Measurements from ENCODE around the gene PTPRE. TPM values are rescaled to one million over a fixed set of nuclear protein-coding genes. Genes with fewer than 3 reads are reported as not detected.

The PTPRE gene
- total and polyA plus RNA-seq, 2 donors, result 12.3 to 15.2 TPM

DNA sequence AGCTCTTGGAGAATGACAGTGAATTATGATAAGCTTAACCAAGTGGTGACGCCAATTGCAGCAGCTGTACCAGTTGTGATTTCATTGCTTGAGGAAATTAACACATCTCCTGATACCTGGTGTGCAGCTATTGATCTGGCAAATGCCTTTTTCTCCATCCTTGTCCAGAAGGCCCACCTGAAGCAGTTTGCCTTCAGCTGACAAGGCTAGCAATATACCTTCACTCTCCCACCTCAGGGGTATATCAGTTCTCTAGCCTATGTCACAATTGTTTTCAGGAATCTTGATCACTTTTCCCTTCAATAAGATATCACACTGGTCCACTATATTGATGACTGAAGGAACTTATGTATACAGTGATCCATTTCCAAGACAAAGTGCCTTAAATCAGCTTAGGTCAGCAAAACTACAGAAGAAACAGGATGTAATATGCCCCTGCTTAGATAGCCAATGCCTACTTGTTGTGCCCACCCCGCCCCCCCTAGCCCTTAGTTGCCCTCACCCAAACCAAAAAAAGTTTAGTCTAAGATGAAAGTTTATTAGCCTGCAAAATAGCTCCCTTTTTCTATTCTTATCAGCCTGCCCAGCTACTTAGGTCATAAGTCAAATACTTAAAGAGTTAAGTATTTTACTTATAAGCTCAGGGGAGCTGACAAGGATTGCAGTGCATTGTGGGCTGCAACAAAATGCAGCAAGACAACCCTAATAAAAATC, 45.1 kb downstream of the PTPRE start:
- no peaks in the 10 kb centered on the region for H3K36me3 ChIP-seq (ENCODE audit: control insufficient read depth in 2 of 2, insufficient read depth in 2 of 2, low read length in 1 of 2)
- no peaks in the 10 kb centered on the region for H3K27me3 ChIP-seq (ENCODE audit: control insufficient read depth in 2 of 2, insufficient read depth in 1 of 2, low read length in 1 of 2)
- H3K4me3 ChIP-seq (ENCODE audit: low read length in 2 of 2), result no peak overlapping the region
- WGBS, result 98% methylated on average over 2 of the region's 2 CpGs
- no peaks in the 10 kb centered on the region for H3K9me3 ChIP-seq (ENCODE audit: control insufficient read depth in 2 of 2, insufficient read depth in 1 of 2, low read length in 1 of 2)
- DNase-seq (ENCODE audit: low read depth in 6 of 9, low spot score in 9 of 9), result no peak
- no peak overlapping the region for H3K27ac ChIP-seq (ENCODE audit: low read depth in 1 of 2, low read length in 1 of 2)
- no peaks in the 10 kb centered on the region for H3K4me1 ChIP-seq (ENCODE audit: control insufficient read depth in 2 of 2, insufficient read depth in 2 of 2, low read length in 2 of 2)

DNA sequence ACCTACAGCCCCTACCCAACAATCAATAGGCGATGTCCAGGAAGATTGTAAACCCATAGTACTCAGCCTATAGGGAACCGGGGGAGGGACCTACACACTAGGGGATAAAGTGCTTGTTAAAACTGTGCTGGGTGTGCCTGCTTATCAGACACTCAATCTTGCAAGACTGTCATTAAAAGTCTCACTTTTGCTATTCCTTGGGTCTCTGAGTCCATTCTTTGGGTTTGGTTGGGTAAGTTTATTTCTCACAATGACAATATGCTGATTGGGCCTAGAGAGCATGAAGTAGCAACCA, 45.6 kb downstream of the PTPRE start:
- Histone ChIP-seq H3K27ac (ENCODE audit: low read depth in 1 of 2, low read length in 1 of 2) (no peak overlapping the region), H3K4me1 (ENCODE audit: control insufficient read depth in 2 of 2, insufficient read depth in 2 of 2, low read length in 2 of 2) (no peaks in the 10 kb centered on the region), H3K27me3 (ENCODE audit: control insufficient read depth in 2 of 2, insufficient read depth in 1 of 2, low read length in 1 of 2) (no peaks in the 10 kb centered on the region), H3K9me3 (ENCODE audit: control insufficient read depth in 2 of 2, insufficient read depth in 1 of 2, low read length in 1 of 2) (no peaks in the 10 kb centered on the region), H3K36me3 (ENCODE audit: control insufficient read depth in 2 of 2, insufficient read depth in 2 of 2, low read length in 1 of 2) (no peaks in the 10 kb centered on the region), H3K4me3 (ENCODE audit: low read length in 2 of 2) (no peak overlapping the region)
- DNase-seq (ENCODE audit: low read depth in 6 of 9, low spot score in 9 of 9), result no peak
- 72% methylated on average over 2 of the region's 2 CpGs for WGBS

DNA sequence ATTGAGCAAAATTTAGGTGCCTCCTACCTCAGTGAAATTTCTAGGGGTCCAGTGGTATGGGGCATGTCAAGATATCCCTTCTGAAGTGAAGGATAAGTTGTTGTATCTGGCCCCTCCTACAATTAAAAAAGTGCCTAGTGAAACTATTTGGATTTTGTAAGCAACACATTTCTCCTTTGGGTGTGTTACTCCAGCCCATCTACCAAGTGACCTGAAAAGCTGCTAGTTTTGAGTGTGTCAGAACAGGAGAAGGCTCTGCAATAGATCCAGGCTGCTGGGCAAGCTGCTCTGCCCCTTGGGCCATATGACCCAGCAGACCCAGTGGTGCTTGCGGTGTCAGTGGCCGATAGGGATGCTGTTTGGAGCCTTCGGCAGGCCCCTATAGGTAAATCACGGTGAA, 46.0 kb downstream of the PTPRE start:
- H3K27me3 ChIP-seq (ENCODE audit: control insufficient read depth in 2 of 2, insufficient read depth in 1 of 2, low read length in 1 of 2), result no peaks in the 10 kb centered on the region
- no peaks in the 10 kb centered on the region for H3K36me3 ChIP-seq (ENCODE audit: control insufficient read depth in 2 of 2, insufficient read depth in 2 of 2, low read length in 1 of 2)
- no peak overlapping the region for H3K4me3 ChIP-seq (ENCODE audit: low read length in 2 of 2)
- H3K27ac ChIP-seq (ENCODE audit: low read depth in 1 of 2, low read length in 1 of 2), result no peak overlapping the region
- WGBS, result 99% methylated on average over 4 of the region's 4 CpGs
- no peaks in the 10 kb centered on the region for H3K4me1 ChIP-seq (ENCODE audit: control insufficient read depth in 2 of 2, insufficient read depth in 2 of 2, low read length in 2 of 2)
- DNase-seq (ENCODE audit: low read depth in 6 of 9, low spot score in 9 of 9), result no peak
- H3K9me3 ChIP-seq (ENCODE audit: control insufficient read depth in 2 of 2, insufficient read depth in 1 of 2, low read length in 1 of 2), result no peaks in the 10 kb centered on the region

DNA sequence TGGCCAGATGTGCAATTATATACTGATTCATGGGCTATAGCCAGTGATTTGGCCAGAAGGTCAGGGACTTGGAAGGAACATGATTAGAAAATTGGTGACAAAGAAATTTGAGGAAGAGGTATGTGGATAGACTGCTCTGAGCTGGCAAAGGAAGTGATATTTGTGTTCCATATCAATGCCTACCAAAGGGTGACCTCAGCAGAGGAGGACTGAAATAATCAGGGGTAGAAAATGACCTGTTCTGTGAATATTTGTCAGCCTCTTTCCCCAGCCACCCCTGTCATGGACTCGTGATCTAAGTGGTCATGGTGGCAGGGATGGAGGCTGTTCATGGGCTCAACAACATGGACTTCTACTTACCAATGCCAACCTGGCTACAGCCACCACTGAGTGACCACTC, 47.0 kb downstream of the PTPRE start:
- no peak overlapping the region for H3K4me3 ChIP-seq (ENCODE audit: low read length in 2 of 2)
- no peaks in the 10 kb centered on the region for H3K36me3 ChIP-seq (ENCODE audit: control insufficient read depth in 2 of 2, insufficient read depth in 2 of 2, low read length in 1 of 2)
- no peaks in the 10 kb centered on the region for H3K4me1 ChIP-seq (ENCODE audit: control insufficient read depth in 2 of 2, insufficient read depth in 2 of 2, low read length in 2 of 2)
- 96% methylated on average over 1 of the region's 1 CpG for WGBS
- H3K27ac ChIP-seq (ENCODE audit: low read depth in 1 of 2, low read length in 1 of 2), result no peak overlapping the region
- H3K9me3 ChIP-seq (ENCODE audit: control insufficient read depth in 2 of 2, insufficient read depth in 1 of 2, low read length in 1 of 2), result no peaks in the 10 kb centered on the region
- no peak for DNase-seq (ENCODE audit: low read depth in 6 of 9, low spot score in 9 of 9)
- H3K27me3 ChIP-seq (ENCODE audit: control insufficient read depth in 2 of 2, insufficient read depth in 1 of 2, low read length in 1 of 2), result no peaks in the 10 kb centered on the region

DNA sequence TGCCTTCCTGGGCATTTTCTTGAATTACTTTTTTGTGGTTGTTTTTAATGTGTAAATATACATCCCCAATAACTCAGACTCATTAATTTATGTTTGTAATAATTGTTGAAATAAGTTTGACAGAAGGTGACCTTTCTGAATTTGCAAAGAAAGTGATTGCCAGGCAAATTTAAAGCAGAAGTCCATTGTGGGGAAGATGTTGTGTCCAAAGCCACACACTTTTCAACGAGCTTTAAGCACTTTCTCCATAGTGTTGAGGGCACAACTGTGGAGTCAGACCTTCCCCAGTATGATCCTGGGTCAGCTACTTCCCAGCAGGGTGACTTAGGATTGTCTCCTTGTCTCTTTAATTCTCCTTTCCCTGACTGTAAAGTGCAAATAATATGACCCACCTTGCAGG, 52.5 kb downstream of the PTPRE start:
- Histone ChIP-seq H3K9me3 (ENCODE audit: control insufficient read depth in 2 of 2, insufficient read depth in 1 of 2, low read length in 1 of 2) (no peaks in the 10 kb centered on the region), H3K27ac (ENCODE audit: low read depth in 1 of 2, low read length in 1 of 2) (no peak overlapping the region), H3K4me3 (ENCODE audit: low read length in 2 of 2) (no peak overlapping the region), H3K4me1 (ENCODE audit: control insufficient read depth in 2 of 2, insufficient read depth in 2 of 2, low read length in 2 of 2) (no peaks in the 10 kb centered on the region), H3K36me3 (ENCODE audit: control insufficient read depth in 2 of 2, insufficient read depth in 2 of 2, low read length in 1 of 2) (no peaks in the 10 kb centered on the region), H3K27me3 (ENCODE audit: control insufficient read depth in 2 of 2, insufficient read depth in 1 of 2, low read length in 1 of 2) (no peaks in the 10 kb centered on the region)
- 81% methylated on average over 1 of the region's 1 CpG for WGBS
- DNase-seq (ENCODE audit: low read depth in 6 of 9, low spot score in 9 of 9), result no peak

DNA sequence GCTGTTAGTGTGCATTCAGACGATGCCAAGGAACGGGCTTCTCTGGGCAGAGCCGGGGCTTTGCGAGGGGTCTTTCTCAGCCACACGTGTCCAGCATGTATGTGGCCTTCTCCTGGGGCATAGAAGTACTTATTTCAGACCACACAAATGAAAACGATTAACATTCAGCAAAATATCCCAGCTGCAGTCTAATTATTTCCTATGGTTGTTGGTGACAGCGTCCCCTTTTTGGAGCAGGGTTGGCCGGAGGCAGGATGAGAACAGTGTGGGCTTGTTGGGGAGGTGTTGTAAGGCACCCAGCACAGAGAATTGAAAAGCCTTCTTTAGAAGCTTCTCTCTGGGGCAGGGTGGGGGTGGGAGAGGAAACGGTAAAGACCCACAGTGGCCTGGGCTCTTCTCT, 54.2 kb downstream of the PTPRE start:
- Histone ChIP-seq H3K9me3 (ENCODE audit: control insufficient read depth in 2 of 2, insufficient read depth in 1 of 2, low read length in 1 of 2) (no peaks in the 10 kb centered on the region), H3K4me1 (ENCODE audit: control insufficient read depth in 2 of 2, insufficient read depth in 2 of 2, low read length in 2 of 2) (no peaks in the 10 kb centered on the region), H3K27ac (ENCODE audit: low read depth in 1 of 2, low read length in 1 of 2) (no peak overlapping the region), H3K36me3 (ENCODE audit: control insufficient read depth in 2 of 2, insufficient read depth in 2 of 2, low read length in 1 of 2) (no peaks in the 10 kb centered on the region), H3K27me3 (ENCODE audit: control insufficient read depth in 2 of 2, insufficient read depth in 1 of 2, low read length in 1 of 2) (no peaks in the 10 kb centered on the region), H3K4me3 (ENCODE audit: low read length in 2 of 2) (no peak overlapping the region)
- no peak for DNase-seq (ENCODE audit: low read depth in 6 of 9, low spot score in 9 of 9)
- 82% methylated on average over 9 of the region's 9 CpGs for WGBS

DNA sequence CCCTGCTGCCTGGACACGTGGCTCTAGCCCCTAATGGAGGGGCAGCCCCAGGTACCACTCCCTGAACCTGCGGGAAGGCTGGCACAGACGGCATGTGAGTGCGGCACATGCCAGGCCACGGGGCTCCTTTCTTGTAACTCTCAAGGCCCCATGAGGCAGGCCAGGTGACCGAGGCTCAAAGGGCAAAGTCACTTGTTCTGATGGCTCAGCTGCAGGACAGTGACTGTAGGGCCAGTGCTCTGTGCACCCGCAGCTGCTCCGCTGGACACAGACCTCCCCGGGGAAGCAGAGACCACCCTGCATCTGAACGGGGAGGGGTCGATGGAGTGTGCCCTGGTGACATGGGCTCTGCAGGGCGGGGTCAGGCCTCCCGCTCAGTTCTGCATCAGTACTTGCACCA, 55.3 kb downstream of the PTPRE start:
- 94% methylated on average over 13 of the region's 13 CpGs for WGBS
- H3K36me3 ChIP-seq (ENCODE audit: control insufficient read depth in 2 of 2, insufficient read depth in 2 of 2, low read length in 1 of 2), result no peaks in the 10 kb centered on the region
- no peaks in the 10 kb centered on the region for H3K27me3 ChIP-seq (ENCODE audit: control insufficient read depth in 2 of 2, insufficient read depth in 1 of 2, low read length in 1 of 2)
- DNase-seq (ENCODE audit: low read depth in 6 of 9, low spot score in 9 of 9), result no peak
- H3K27ac ChIP-seq (ENCODE audit: low read depth in 1 of 2, low read length in 1 of 2), result no peak overlapping the region
- no peak overlapping the region for H3K4me3 ChIP-seq (ENCODE audit: low read length in 2 of 2)
- H3K4me1 ChIP-seq (ENCODE audit: control insufficient read depth in 2 of 2, insufficient read depth in 2 of 2, low read length in 2 of 2), result no peaks in the 10 kb centered on the region
- H3K9me3 ChIP-seq (ENCODE audit: control insufficient read depth in 2 of 2, insufficient read depth in 1 of 2, low read length in 1 of 2), result no peaks in the 10 kb centered on the region

DNA sequence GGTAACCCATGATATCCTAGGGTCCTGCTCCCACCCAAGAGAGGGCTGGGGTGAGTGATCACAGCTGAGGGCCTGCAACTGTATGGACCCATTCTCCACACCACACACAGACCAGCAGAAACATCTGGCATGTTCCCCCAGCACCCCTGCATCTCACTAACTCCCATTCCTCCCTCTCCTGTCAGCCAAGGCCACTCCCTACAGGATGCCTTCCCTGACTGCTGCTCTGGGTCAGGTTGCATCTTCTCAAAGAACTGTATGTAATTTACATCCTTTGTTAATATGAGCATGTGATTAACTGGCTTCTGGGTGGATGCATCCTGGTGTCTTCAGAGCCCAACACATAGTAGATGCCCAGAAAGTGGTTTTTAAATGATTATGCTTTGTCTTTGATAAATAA, 56.2 kb downstream of the PTPRE start:
- Histone ChIP-seq H3K36me3 (ENCODE audit: control insufficient read depth in 2 of 2, insufficient read depth in 2 of 2, low read length in 1 of 2) (no peaks in the 10 kb centered on the region), H3K4me3 (ENCODE audit: low read length in 2 of 2) (no peak overlapping the region), H3K27me3 (ENCODE audit: control insufficient read depth in 2 of 2, insufficient read depth in 1 of 2, low read length in 1 of 2) (no peaks in the 10 kb centered on the region), H3K9me3 (ENCODE audit: control insufficient read depth in 2 of 2, insufficient read depth in 1 of 2, low read length in 1 of 2) (no peaks in the 10 kb centered on the region), H3K27ac (ENCODE audit: low read depth in 1 of 2, low read length in 1 of 2) (no peak overlapping the region), H3K4me1 (ENCODE audit: control insufficient read depth in 2 of 2, insufficient read depth in 2 of 2, low read length in 2 of 2) (no peaks in the 10 kb centered on the region)
- no peak for DNase-seq (ENCODE audit: low read depth in 6 of 9, low spot score in 9 of 9)

DNA sequence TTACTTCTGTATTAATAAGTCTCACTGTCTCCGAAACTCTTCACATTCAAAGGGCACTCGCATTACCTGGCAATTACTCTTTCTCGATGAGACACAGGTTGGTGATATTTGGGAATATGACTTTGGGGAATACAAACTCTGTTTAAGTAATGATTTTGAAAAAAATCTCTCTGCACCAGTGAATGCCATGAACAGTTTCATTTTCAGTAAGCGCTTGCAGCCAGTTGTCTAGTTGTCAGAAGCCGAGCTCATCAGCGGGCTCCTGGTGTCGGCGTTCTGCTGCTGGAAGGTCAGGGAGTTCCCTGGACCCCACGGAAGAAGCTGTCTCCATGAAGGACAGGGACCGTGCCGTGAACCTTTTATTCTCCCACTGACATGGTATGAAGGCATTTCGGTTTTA, 57.7 kb downstream of the PTPRE start:
- no peaks in the 10 kb centered on the region for H3K4me1 ChIP-seq (ENCODE audit: control insufficient read depth in 2 of 2, insufficient read depth in 2 of 2, low read length in 2 of 2)
- no peaks in the 10 kb centered on the region for H3K9me3 ChIP-seq (ENCODE audit: control insufficient read depth in 2 of 2, insufficient read depth in 1 of 2, low read length in 1 of 2)
- H3K27ac ChIP-seq (ENCODE audit: low read depth in 1 of 2, low read length in 1 of 2), result no peak overlapping the region
- no peak for DNase-seq (ENCODE audit: low read depth in 6 of 9, low spot score in 9 of 9)
- no peaks in the 10 kb centered on the region for H3K27me3 ChIP-seq (ENCODE audit: control insufficient read depth in 2 of 2, insufficient read depth in 1 of 2, low read length in 1 of 2)
- H3K36me3 ChIP-seq (ENCODE audit: control insufficient read depth in 2 of 2, insufficient read depth in 2 of 2, low read length in 1 of 2), result no peaks in the 10 kb centered on the region
- 89% methylated on average over 12 of the region's 12 CpGs for WGBS
- H3K4me3 ChIP-seq (ENCODE audit: low read length in 2 of 2), result no peak overlapping the region

DNA sequence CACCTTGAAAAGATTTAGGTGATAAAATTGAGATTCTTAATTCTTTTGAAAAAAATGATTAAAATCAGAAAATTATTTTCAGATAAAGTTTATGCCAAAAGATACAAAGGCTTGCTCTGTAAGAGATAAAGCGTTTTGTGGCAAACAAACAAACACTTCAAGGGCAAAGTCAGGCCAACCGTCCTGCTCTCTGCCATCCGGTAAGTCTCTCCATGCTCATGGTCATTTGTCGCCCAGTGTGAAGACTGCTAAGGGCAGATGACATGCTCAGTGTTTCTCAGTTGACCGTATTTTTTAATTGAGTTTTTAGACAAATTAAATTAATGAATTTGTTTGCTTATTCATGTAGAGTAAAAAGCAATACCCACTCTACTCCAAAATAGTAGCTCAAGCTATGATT, 60.0 kb downstream of the PTPRE start:
- H3K27me3 ChIP-seq (ENCODE audit: control insufficient read depth in 2 of 2, insufficient read depth in 1 of 2, low read length in 1 of 2), result no peaks in the 10 kb centered on the region
- no peaks in the 10 kb centered on the region for H3K9me3 ChIP-seq (ENCODE audit: control insufficient read depth in 2 of 2, insufficient read depth in 1 of 2, low read length in 1 of 2)
- H3K27ac ChIP-seq (ENCODE audit: low read depth in 1 of 2, low read length in 1 of 2), result no peak overlapping the region
- no peaks in the 10 kb centered on the region for H3K36me3 ChIP-seq (ENCODE audit: control insufficient read depth in 2 of 2, insufficient read depth in 2 of 2, low read length in 1 of 2)
- no peak for DNase-seq (ENCODE audit: low read depth in 6 of 9, low spot score in 9 of 9)
- no peak overlapping the region for H3K4me3 ChIP-seq (ENCODE audit: low read length in 2 of 2)
- H3K4me1 ChIP-seq (ENCODE audit: control insufficient read depth in 2 of 2, insufficient read depth in 2 of 2, low read length in 2 of 2), result no peaks in the 10 kb centered on the region
- WGBS, result over 99% methylated on average over 5 of the region's 5 CpGs

All from thymus (tissue), 11 donors.